GM20000 (cell line): Measurements from ENCODE around the gene LINS1.

ENCODE experiments used
- DNase-seq: peaks from one replicate; pipeline ENCODE4 v3.0.0; 2012; ENCODE audit warnings: low spot score
- TF ChIP-seq, protein P1 (sequence below): IDR thresholded peaks from 2 replicates; pipeline ENCODE4 v1.5.1; 2012; ENCODE audit warnings: mild to moderate bottlenecking, control low read depth; ENCODE audit errors: extremely low read depth, missing control alignments

Gene LINS1

DNA sequence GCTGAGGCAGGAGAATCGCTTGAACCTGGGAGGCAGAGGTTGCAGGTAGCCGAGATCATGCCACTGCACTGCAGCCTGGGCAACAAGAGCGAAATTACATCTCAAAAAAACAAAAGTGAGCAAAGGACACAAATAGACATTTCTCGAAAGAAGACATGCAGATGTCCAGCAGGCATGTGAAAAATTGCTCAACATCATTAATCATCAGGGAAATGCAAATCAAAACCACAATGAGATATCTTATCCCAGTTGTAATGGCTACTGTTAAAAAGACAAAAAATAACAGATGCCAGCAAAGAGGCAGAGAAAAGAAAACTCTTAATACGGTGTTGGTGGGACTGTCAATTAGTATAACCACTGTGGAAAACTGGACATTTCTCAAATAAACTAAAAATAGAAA lies 21.3 kb upstream of the LINS1 start:
- no peak for DNase-seq
- TF ChIP-seq, protein P1, sequence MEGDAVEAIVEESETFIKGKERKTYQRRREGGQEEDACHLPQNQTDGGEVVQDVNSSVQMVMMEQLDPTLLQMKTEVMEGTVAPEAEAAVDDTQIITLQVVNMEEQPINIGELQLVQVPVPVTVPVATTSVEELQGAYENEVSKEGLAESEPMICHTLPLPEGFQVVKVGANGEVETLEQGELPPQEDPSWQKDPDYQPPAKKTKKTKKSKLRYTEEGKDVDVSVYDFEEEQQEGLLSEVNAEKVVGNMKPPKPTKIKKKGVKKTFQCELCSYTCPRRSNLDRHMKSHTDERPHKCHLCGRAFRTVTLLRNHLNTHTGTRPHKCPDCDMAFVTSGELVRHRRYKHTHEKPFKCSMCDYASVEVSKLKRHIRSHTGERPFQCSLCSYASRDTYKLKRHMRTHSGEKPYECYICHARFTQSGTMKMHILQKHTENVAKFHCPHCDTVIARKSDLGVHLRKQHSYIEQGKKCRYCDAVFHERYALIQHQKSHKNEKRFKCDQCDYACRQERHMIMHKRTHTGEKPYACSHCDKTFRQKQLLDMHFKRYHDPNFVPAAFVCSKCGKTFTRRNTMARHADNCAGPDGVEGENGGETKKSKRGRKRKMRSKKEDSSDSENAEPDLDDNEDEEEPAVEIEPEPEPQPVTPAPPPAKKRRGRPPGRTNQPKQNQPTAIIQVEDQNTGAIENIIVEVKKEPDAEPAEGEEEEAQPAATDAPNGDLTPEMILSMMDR = no peak

DNA sequence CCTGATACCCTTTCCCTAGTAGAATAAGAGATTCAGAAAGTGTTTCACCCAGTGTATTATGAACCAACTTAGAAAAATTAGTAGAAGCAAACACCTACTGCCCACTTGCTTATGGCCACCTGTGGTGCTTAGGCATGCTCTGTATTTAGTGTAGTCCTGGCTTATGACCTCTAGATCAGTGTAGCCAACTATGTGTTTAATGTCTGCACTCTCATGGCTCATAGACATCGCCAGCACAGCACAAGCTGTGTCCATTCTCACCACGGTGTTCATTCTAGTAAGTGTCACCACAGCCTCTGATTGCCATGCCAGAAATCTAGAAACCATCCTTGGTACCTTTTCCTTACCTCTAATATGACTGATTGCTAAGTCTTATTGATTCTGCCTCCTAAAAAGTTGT lies 14.7 kb upstream of the LINS1 start:
- TF ChIP-seq, protein P1 = no peak
- no peak for DNase-seq

DNA sequence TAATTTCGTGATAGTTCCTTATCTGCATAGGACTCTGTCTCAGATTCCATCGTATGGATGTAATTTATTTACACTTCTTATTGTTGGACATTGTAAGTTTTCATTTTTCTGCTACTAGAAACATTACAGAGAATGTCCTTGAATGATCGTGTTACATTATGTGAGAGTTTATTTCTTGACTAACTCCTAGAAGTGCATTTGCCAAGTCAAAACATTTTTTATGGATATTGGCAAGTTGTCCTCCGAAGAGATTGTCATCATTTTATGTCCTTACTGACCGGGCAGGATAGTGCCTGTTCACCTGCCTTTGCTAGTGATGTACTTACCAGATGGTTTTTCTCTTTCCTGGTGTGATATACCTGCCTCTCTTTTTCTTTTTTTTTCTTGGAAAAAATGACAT lies 13.8 kb upstream of the LINS1 start:
- TF ChIP-seq, protein P1 = no peak
- no peak for DNase-seq

DNA sequence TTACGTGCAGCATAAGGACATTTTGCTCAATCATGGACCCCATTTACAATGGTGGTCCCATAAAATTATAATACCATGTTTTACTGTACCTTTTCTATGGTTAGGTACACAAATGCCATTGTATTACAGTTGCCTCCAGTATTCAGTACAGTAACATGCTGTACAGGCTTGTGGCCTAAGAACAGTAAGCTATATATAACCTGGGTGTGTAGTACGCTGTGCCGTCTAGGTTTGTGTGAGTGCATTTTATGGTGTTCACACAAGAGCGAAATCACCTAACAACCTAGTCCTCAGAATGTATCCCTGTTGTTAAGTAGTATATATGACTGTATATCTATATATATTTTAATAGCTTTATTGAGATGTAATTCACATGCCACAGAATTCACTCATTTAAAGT lies 12.9 kb upstream of the LINS1 start:
- TF ChIP-seq, protein P1 = no peak
- no peak for DNase-seq

DNA sequence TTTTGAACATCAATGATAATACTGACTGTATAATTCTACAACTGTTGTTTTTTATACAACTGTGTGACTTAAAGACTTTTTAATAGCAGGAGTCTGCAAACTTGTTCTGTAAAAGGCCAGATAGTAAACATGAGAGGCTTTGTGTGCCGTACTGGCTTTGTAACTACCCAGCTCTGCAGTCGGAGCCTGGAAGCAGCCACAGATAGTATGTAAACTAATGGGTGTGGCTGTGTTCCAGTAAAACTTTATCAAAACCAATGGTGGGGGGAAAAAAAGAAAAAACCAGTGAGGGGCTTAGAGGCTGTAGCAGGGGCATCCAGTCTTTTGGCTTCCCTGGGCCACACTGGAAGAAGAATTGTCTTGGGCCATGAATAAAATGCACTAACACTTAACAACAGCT lies 12.4 kb upstream of the LINS1 start:
- DNase-seq = no peak
- TF ChIP-seq, protein P1 = no peak

DNA sequence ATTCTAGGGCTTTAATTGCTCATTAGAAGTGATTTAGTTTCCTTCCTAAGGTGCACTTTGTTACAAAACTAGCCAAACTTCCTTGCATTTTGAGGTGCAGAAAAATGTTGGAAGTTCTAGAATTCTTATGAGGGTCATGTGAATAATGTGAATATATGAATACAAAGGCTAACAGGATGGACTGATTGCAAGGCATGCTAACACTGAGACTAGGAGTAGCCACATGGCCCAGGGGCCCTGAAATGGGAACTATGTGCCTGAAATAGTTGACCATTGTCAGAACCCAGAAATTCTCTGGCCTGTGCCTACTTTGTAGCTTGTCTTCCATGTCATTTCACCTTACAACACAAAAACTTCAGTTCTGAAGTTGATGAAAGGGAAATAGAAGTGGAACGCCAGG lies 11.2 kb upstream of the LINS1 start:
- no peak for DNase-seq
- TF ChIP-seq, protein P1 = no peak

DNA sequence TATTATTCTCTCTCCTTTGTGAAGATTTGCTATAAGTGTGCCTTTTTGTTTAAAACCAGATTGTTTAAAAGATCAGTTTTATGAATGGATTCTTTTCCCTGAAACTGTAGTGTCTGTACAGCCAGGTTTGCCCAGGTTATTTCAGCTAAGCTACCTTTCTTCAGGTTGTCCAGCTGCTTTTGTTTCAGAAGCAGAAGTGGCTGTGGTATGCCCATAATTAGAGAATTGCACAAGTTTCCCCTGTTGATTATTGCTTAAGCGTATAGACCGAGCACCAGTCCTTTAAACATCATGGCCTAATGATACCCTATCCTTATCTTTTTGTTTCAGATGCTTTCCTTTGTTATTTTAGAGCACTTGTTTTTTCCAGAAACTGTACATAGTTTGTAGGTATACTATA lies 10.6 kb upstream of the LINS1 start:
- TF ChIP-seq, protein P1 = no peak
- DNase-seq = no peak
